Mesenchymal stem cell (in vitro differentiated cells and primary cell): ENCODE measurements around the gene TBC1D9.

Experiments
- DNase-seq: peaks from one replicate; pipeline ENCODE4 v3.0.0-alpha.2; 2013
- H2AFZ ChIP-seq: one replicate; pipeline ENCODE4 v1.6.1; 2013; ENCODE audit warnings: low read depth, mild to moderate bottlenecking, control low read depth, inconsistent platforms, low read length, moderate library complexity
- H2AK5ac ChIP-seq: 2 replicates; pipeline ENCODE4 v1.6.1; 2013; ENCODE audit warnings: low read length, moderate library complexity, mild to moderate bottlenecking, inconsistent platforms; ENCODE audit not compliant: severe bottlenecking
- H2BK120ac ChIP-seq: one replicate; pipeline ENCODE4 v1.6.1; 2013; ENCODE audit warnings: low read depth, mild to moderate bottlenecking, inconsistent platforms, low read length, moderate library complexity
- H2BK12ac ChIP-seq, 2 experiments: one replicate each; pipeline ENCODE4 v1.6.1; 2013; ENCODE audit warnings: inconsistent platforms in 2 of 2, low read length in 2 of 2, mild to moderate bottlenecking in 2 of 2, moderate library complexity in 2 of 2, control low read depth in 1 of 2
- H2BK15ac ChIP-seq: one replicate; pipeline ENCODE4 v1.6.1; 2013; ENCODE audit warnings: mild to moderate bottlenecking, low read depth, inconsistent platforms; ENCODE audit not compliant: poor library complexity, severe bottlenecking
- H2BK5ac ChIP-seq: 2 replicates; pipeline ENCODE4 v1.6.1; 2013; ENCODE audit warnings: low read depth, mild to moderate bottlenecking, low read length, control low read depth, inconsistent platforms; ENCODE audit not compliant: poor library complexity, severe bottlenecking
- H3K14ac ChIP-seq, 2 experiments: one replicate each; pipeline ENCODE4 v1.6.1; 2013; ENCODE audit warnings: inconsistent platforms in 2 of 2, low read length in 2 of 2, control low read depth in 1 of 2, mild to moderate bottlenecking in 1 of 2, moderate library complexity in 1 of 2
- H3K18ac ChIP-seq, 2 experiments: one replicate each; pipeline ENCODE4 v1.6.1; 2013; ENCODE audit warnings: inconsistent platforms in 2 of 2, low read length in 2 of 2, control low read depth in 1 of 2, low read depth in 1 of 2, mild to moderate bottlenecking in 1 of 2
- H3K23ac ChIP-seq, 2 experiments: one replicate each; pipeline ENCODE4 v1.6.1; 2013; ENCODE audit warnings: inconsistent platforms in 2 of 2, low read length in 2 of 2, mild to moderate bottlenecking in 2 of 2, moderate library complexity in 2 of 2, control low read depth in 1 of 2
- H3K27ac ChIP-seq: 2 replicates; pipeline ENCODE4 v1.5.1; 2013; ENCODE audit warnings: mild to moderate bottlenecking, moderate library complexity, low read length, control low read depth, inconsistent platforms; ENCODE audit not compliant: poor library complexity, severe bottlenecking
- H3K27me3 ChIP-seq, 2 experiments: 2 replicates each; pipeline versions ENCODE4 v1.6.1 to v1.7.0; 2013; ENCODE audit warnings: low read length in 2 of 2, mild to moderate bottlenecking in 2 of 2, moderate library complexity in 2 of 2, control low read depth in 1 of 2, inconsistent platforms in 1 of 2; ENCODE audit not compliant: control insufficient read depth in 1 of 2, insufficient read depth in 1 of 2
- H3K36me3 ChIP-seq, 2 experiments: 2 replicates each; pipeline versions ENCODE4 v1.6.1 to v1.7.0; 2013; ENCODE audit warnings: low read length in 2 of 2, control low read depth in 1 of 2, inconsistent platforms in 1 of 2, low read depth in 1 of 2, mild to moderate bottlenecking in 1 of 2; ENCODE audit not compliant: insufficient read depth in 2 of 2, control insufficient read depth in 1 of 2
- H3K4ac ChIP-seq, 2 experiments: one replicate each; pipeline ENCODE4 v1.6.1; 2013; ENCODE audit warnings: inconsistent platforms in 2 of 2, low read length in 2 of 2, mild to moderate bottlenecking in 2 of 2, moderate library complexity in 2 of 2, control low read depth in 1 of 2, low read depth in 1 of 2
- H3K4me1 ChIP-seq: 2 replicates; pipeline ENCODE4 v1.6.1; 2013; ENCODE audit warnings: low read depth, low read length, control low read depth; ENCODE audit not compliant: control insufficient read depth, insufficient read depth
- H3K4me2 ChIP-seq: 2 replicates; pipeline ENCODE4 v1.6.1; 2013; ENCODE audit warnings: low read length, mild to moderate bottlenecking, inconsistent platforms; ENCODE audit not compliant: poor library complexity, severe bottlenecking
- H3K4me3 ChIP-seq, 2 experiments: 2 replicates each; pipeline versions ENCODE4 v1.5.1 to v1.7.0; 2013; ENCODE audit warnings: low read length in 2 of 2, mild to moderate bottlenecking in 2 of 2, control low read depth in 1 of 2, low read depth in 1 of 2; ENCODE audit not compliant: insufficient read depth in 1 of 2
- H3K79me1 ChIP-seq: replicated peaks from 2 replicates; pipeline ENCODE4 v1.6.1; 2013; ENCODE audit warnings: mild to moderate bottlenecking, control low read depth, low read length, inconsistent platforms; ENCODE audit not compliant: poor library complexity, severe bottlenecking
- H3K9ac ChIP-seq: 2 replicates; pipeline ENCODE4 v1.7.0; 2013; ENCODE audit warnings: mild to moderate bottlenecking, low read length, moderate library complexity
- H3K9me3 ChIP-seq: 2 replicates; pipeline ENCODE4 v1.7.0; 2013; ENCODE audit warnings: mild to moderate bottlenecking, low read length; ENCODE audit not compliant: control insufficient read depth
- H4K8ac ChIP-seq: one replicate; pipeline ENCODE4 v1.6.1; 2013; ENCODE audit warnings: inconsistent platforms, mild to moderate bottlenecking, low read length, moderate library complexity
- H4K91ac ChIP-seq: one replicate; pipeline ENCODE4 v1.6.1; 2013; ENCODE audit warnings: mild to moderate bottlenecking, low read length, inconsistent platforms
- WGBS: methylation state at CpG from one replicate; pipeline ENCODE4 v1.1.7; 2013; ENCODE audit warnings: mixed read lengths; 5-methylcytosine and 5-hydroxymethylcytosine counted together

TBC1D9 gene

DNA sequence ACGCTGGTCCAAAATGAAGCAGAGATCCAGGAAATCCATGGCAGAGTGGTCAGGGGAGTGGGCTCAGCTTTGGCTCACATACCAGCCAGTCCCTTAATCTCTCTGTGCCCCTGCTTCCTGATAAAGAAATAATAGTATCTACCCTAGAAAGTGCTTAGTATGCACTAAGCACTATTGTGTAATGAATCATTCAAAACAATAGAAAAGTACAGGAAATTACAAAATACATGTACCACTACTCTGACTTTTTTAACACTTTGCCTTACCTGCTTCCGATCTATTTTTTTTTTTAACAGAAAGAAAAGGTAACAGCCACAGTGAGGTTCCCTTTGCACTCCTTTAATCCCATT lies 49.9 kb downstream of the TBC1D9 start:
- Histone ChIP-seq H3K27ac (no peak overlapping the region), H3K27me3 (no peaks in the 10 kb centered on the region), H3K14ac (no peak overlapping the region), H2BK120ac (no peak overlapping the region), H3K23ac (no peak overlapping the region), H3K4me3 (no peak overlapping the region), H4K91ac (no peak overlapping the region), H3K79me1 (peaks cover 46% of the 10 kb centered on the region), H3K36me3 (peaks cover 0 to 1% of the 10 kb centered on the region in 2 experiments), H3K4me1 (no peaks in the 10 kb centered on the region), H2BK15ac (no peak overlapping the region), H4K8ac (no peak overlapping the region), H3K4me2 (no peak overlapping the region), H3K4ac (no peak overlapping the region), H2AFZ (no peak overlapping the region), H2BK5ac (no peak overlapping the region), H3K9me3 (no peaks in the 10 kb centered on the region), H3K18ac (no peak overlapping the region), H2AK5ac (no peak overlapping the region), H2BK12ac (no peak overlapping the region), H3K9ac (no peak overlapping the region)
- DNase-seq: no peak
- 98% methylated on average over 2 of the region's 2 CpGs for WGBS

DNA sequence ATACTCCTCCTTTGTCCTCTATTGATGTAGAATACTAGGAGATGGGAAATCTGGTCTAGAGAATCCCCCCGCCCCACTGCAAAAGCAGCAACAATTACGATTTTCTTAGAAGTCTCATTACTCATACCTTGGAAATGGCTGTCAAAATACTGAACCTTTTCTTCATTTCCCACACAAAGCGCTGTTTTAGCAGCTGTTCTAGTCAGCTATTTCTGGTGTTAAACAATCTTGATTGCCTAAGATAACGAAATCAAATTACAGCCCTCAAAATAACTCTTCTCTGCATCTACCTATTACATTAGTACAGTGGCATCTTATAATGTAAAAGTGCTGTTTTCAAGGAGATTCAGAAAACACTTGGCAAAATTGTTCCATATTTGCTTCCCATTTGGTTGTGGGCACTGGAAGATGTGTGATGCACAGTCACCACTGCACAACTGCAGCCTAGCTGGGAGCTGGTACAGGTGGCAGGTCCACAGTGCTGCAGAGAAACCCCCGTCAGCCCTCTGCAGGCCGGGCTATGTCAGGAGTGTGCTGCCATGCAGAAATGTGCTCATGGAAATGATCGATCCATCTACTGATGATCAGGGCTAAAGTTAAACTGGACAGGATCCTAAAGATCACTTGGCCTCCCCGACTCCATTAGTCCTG lies 50.4 kb downstream of the TBC1D9 start:
- DNase-seq: no peak
- H2AFZ ChIP-seq: no peak overlapping the region
- H3K9me3 ChIP-seq: no peaks in the 10 kb centered on the region
- H4K8ac ChIP-seq: no peak overlapping the region
- H2BK5ac ChIP-seq: no peak overlapping the region
- H3K9ac ChIP-seq: no peak overlapping the region
- H3K23ac ChIP-seq: no peak overlapping the region
- peaks cover 44% of the 10 kb centered on the region for H3K79me1 ChIP-seq
- H2AK5ac ChIP-seq: no peak overlapping the region
- no peak overlapping the region for H2BK15ac ChIP-seq
- no peak overlapping the region for H3K4me3 ChIP-seq
- no peak overlapping the region for H2BK12ac ChIP-seq
- H3K14ac ChIP-seq: no peak overlapping the region
- H3K4me1 ChIP-seq: no peaks in the 10 kb centered on the region
- no peak overlapping the region for H3K4me2 ChIP-seq
- H3K27me3 ChIP-seq: no peaks in the 10 kb centered on the region
- H4K91ac ChIP-seq: no peak overlapping the region
- H2BK120ac ChIP-seq: no peak overlapping the region
- 97% methylated on average over 8 of the region's 8 CpGs for WGBS
- H3K4ac ChIP-seq: no peak overlapping the region
- peaks cover 2 to 6% of the 10 kb centered on the region in 2 experiments for H3K36me3 ChIP-seq
- H3K18ac ChIP-seq: no peak overlapping the region
- no peak overlapping the region for H3K27ac ChIP-seq

DNA sequence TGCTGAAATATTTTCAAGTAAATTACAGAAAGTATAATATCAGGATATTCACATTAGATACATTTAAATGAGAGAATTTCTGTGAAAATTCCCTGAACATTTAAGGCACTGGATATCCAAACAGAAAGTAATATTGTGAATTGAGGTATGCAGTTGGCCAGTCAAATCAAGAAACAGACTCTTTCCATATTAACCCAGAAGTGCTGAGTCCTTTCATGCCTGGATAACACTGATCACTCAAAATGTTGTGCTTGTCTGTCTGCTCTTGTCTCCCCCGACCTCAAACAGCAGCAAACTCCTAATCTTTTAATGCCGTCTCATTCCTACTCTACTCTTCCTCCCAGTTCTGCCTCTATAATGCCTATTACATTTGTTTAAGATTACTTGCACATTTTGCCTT lies 51.2 kb downstream of the TBC1D9 start:
- H2BK15ac ChIP-seq: no peak overlapping the region

DNA sequence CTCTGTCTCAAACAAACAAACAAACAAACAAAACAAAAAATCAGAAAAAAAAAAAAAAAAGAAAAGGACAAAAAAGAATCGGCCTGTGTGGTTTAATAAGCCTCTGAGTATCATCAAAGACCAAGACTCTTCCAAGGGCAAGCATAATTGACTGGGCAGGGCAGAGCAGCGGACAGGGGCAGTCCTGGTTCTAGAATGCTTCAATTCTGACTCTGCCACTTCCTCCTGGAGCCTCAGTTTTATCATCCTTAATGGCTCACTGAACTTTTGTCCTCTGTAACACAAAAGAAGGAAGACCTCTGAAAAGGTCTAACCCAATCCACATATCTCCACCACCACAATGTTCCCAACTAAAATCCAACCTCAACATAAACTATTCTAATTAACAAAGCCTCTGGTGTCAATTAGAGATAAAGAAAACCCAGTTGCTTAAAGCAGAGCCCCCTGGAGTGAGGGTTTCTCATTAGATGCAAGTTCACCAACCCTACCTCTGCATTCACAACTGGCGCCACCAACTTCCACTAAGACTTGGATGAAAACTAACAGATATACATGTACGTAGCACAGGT lies 51.7 kb downstream of the TBC1D9 start:
- Histone ChIP-seq H2BK12ac (no peak overlapping the region), H3K9ac (no peak overlapping the region), H3K14ac (no peak overlapping the region), H3K79me1 (peaks cover 34% of the 10 kb centered on the region), H3K4ac (no peak overlapping the region), H3K27me3 (no peaks in the 10 kb centered on the region), H3K23ac (no peak overlapping the region), H2BK15ac (no peak overlapping the region), H3K27ac (no peak overlapping the region), H3K9me3 (no peaks in the 10 kb centered on the region), H3K18ac (no peak overlapping the region), H3K36me3 (peaks cover 2 to 11% of the 10 kb centered on the region in 2 experiments), H3K4me3 (no peak overlapping the region), H2BK5ac (no peak overlapping the region), H2AFZ (no peak overlapping the region), H3K4me2 (no peak overlapping the region), H4K91ac (no peak overlapping the region), H2AK5ac (no peak overlapping the region), H2BK120ac (no peak overlapping the region), H3K4me1 (no peaks in the 10 kb centered on the region), H4K8ac (no peak overlapping the region)
- WGBS: 92% methylated on average over 2 of the region's 4 CpGs
- DNase-seq: no peak

More for the DNA sequence above, 51.2 kb downstream of the TBC1D9 start:
- Histone ChIP-seq H2BK5ac (no peak overlapping the region), H3K23ac (no peak overlapping the region), H3K36me3 (peaks cover 2 to 9% of the 10 kb centered on the region in 2 experiments), H3K4ac (no peak overlapping the region), H4K91ac (no peak overlapping the region), H3K4me3 (no peak overlapping the region), H2BK12ac (no peak overlapping the region), H2BK120ac (no peak overlapping the region), H3K4me1 (no peaks in the 10 kb centered on the region), H3K9me3 (no peaks in the 10 kb centered on the region), H2AK5ac (no peak overlapping the region), H3K14ac (no peak overlapping the region), H3K79me1 (peaks cover 38% of the 10 kb centered on the region), H3K9ac (no peak overlapping the region), H4K8ac (no peak overlapping the region), H3K27me3 (no peaks in the 10 kb centered on the region), H3K18ac (no peak overlapping the region), H3K4me2 (no peak overlapping the region), H3K27ac (no peak overlapping the region), H2AFZ (no peak overlapping the region)
- 90% methylated on average over 2 of the region's 2 CpGs for WGBS
- no peak for DNase-seq
